Measurements from ENCODE around the gene KRT80. TPM values are rescaled to one million over a fixed set of nuclear protein-coding genes. Genes with fewer than 3 reads are reported as not detected.

Gene KRT80
- total RNA-seq, 4 donors from 2014 or later, result 78.6 to 293 (median 185) TPM

DNA sequence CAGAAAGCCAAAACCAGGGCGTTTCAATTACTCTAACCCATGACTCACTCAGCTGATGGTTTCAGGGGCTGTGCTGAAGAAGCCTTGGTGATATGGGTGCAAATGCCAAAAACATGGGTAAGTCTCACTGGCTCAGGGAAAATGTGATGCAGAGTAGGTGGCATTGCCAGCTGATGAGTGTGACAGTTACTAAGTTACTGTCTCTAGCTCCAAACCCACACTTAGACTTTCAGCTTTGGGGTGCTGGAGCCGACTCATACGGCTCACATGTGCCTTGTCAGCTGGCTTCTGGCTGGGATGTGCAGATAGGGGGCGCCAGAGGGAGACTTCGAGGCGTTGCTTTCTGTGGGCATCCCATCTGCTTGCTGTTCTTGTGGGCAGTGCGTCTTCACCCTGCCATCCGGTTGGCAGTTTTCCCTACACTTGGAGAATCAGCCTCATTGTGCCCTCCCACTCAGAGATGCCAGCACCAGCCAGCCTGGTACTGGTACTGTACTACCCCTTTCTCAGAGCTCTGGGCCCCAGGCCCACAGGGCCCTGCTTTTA lies 30.2 kb upstream of the KRT80 start:
- peak overlapping the region; percentile 53 for H3K27ac ChIP-seq
- H3K27me3 ChIP-seq, result peaks cover 10% of the 10 kb centered on the region
- 45% methylated on average over 4 of the region's 8 CpGs for WGBS
- H3K36me3 ChIP-seq, result no peaks in the 10 kb centered on the region
- no peaks in the 10 kb centered on the region for H3K9me3 ChIP-seq
- peaks cover 35% of the 10 kb centered on the region for H3K4me1 ChIP-seq
- TF ChIP-seq EP300 (IDR thresholded peaks at IDR 0.05), result no peak
- TF ChIP-seq POLR2AphosphoS5 (IDR thresholded peaks at IDR 0.05), result no peak
- TF ChIP-seq CTCF (IDR thresholded peaks at IDR 0.05), result peak; percentile 30 to 63
- no peak overlapping the region for H3K4me3 ChIP-seq
- peak in 1 of 2 donors; percentile 78 for DNase-seq (ENCODE audit: low spot score in 2 of 2)

GRCh38 chr12:52221070-52221781 lies 29.4 kb upstream of the KRT80 start:
- DNase-seq (ENCODE audit: low spot score in 2 of 2), result no peak
- H3K9me3 ChIP-seq, result no peaks in the 10 kb centered on the region
- no peak overlapping the region for H3K4me3 ChIP-seq
- H3K36me3 ChIP-seq, result no peaks in the 10 kb centered on the region
- H3K27ac ChIP-seq, result peak overlapping the region; percentile 53
- 50% methylated on average over 4 of the region's 4 CpGs for WGBS
- H3K27me3 ChIP-seq, result peaks cover 10% of the 10 kb centered on the region
- TF ChIP-seq POLR2AphosphoS5 (IDR thresholded peaks at IDR 0.05), result no peak
- no peak for TF ChIP-seq POLR2A (IDR thresholded peaks at IDR 0.05)
- no peak for TF ChIP-seq CTCF (IDR thresholded peaks at IDR 0.05)
- TF ChIP-seq EP300 (IDR thresholded peaks at IDR 0.05), result no peak
- peaks cover 43% of the 10 kb centered on the region for H3K4me1 ChIP-seq

DNA sequence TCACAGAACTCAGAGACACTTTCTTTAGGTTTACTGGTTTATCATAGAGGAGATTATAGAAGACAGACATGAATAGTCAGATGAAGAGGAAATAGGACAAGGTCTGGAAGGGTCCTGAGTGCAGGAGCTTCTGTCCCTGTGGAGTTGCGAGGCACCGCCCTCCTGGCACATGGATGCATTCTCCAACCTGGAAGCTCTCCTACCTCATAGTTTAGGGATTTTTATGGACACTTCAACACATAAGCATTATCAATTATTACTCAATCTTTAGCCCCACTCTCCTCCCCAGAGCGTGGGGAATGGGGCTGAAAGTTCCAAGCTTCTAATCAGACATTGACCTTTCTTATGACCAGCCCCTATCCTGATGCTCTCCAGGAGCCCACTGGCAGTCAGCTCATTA lies 28.7 kb upstream of the KRT80 start:
- Histone ChIP-seq H3K9me3 (no peaks in the 10 kb centered on the region), H3K27ac (no peak overlapping the region), H3K4me1 (peaks cover 50% of the 10 kb centered on the region), H3K4me3 (no peak overlapping the region), H3K27me3 (peaks cover 10% of the 10 kb centered on the region), H3K36me3 (no peaks in the 10 kb centered on the region)
- no peak for DNase-seq (ENCODE audit: low spot score in 2 of 2)
- WGBS, result 86% methylated on average over 3 of the region's 3 CpGs
- TF ChIP-seq POLR2A (IDR thresholded peaks at IDR 0.05) (no peak), EP300 (IDR thresholded peaks at IDR 0.05) (no peak), CTCF (IDR thresholded peaks at IDR 0.05) (no peak), POLR2AphosphoS5 (IDR thresholded peaks at IDR 0.05) (no peak)

GRCh38 chr12:52218001-52218400 lies 26.2 kb upstream of the KRT80 start:
- Histone ChIP-seq H3K4me3 (no peak overlapping the region), H3K36me3 (no peaks in the 10 kb centered on the region), H3K27ac (peak overlapping the region; percentile 70), H3K27me3 (peaks cover 10% of the 10 kb centered on the region), H3K4me1 (peaks cover 66% of the 10 kb centered on the region), H3K9me3 (no peaks in the 10 kb centered on the region)
- no peak for DNase-seq (ENCODE audit: low spot score in 2 of 2)
- WGBS, result 50% methylated on average over 4 of the region's 4 CpGs
- no peak for TF ChIP-seq POLR2AphosphoS5 (IDR thresholded peaks at IDR 0.05)
- no peak for TF ChIP-seq POLR2A (IDR thresholded peaks at IDR 0.05)
- TF ChIP-seq EP300 (IDR thresholded peaks at IDR 0.05), result no peak
- TF ChIP-seq CTCF (IDR thresholded peaks at IDR 0.05), result no peak

DNA sequence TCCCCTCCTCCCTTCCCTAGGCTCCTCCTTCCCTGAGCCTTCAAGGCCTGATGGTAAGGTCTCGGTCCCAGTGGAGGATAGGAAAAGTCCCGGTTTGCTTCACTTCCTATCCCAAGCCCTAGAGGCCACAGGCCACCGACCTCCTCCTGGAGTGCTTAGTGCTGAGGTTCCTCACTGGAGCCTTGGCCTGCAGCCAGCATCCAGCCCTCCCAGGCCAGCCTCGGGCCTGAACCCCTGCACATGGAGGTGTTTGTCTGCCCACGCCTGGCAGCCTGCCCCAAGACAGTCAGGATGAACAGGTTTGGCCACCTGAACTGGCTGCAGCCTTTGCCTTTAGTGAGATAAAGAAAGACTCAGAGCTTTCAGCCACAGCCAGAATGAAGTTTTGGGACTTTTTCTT lies 25.4 kb upstream of the KRT80 start:
- TF ChIP-seq POLR2A (IDR thresholded peaks at IDR 0.05), result no peak
- TF ChIP-seq CTCF (IDR thresholded peaks at IDR 0.05), result no peak
- TF ChIP-seq POLR2AphosphoS5 (IDR thresholded peaks at IDR 0.05), result peak; percentile 7 to 80 (median 76)
- no peak for TF ChIP-seq EP300 (IDR thresholded peaks at IDR 0.05)
- Histone ChIP-seq H3K27ac (peak overlapping the region; percentile 70), H3K4me1 (peaks cover 64% of the 10 kb centered on the region), H3K27me3 (peaks cover 10% of the 10 kb centered on the region), H3K36me3 (no peaks in the 10 kb centered on the region), H3K9me3 (no peaks in the 10 kb centered on the region), H3K4me3 (no peak overlapping the region)
- peak in 1 of 2 donors; percentile 84 for DNase-seq (ENCODE audit: low spot score in 2 of 2)
- WGBS, result 20% methylated on average over 5 of the region's 5 CpGs

Measured in suprapubic skin (tissue), 4 donors.